IPS DF 19.7 (cell line): Measurements from ENCODE around the gene DPF3.

Experiments
- DNase-seq: peaks from one replicate; pipeline ENCODE4 v3.0.0-alpha.2; 2013; ENCODE audit warnings: low read depth, low spot score

DPF3 gene

GRCh38 chr14:72839753-72840607 lies 53.9 kb downstream of the DPF3 start:
- DNase-seq, result no peak

DNA sequence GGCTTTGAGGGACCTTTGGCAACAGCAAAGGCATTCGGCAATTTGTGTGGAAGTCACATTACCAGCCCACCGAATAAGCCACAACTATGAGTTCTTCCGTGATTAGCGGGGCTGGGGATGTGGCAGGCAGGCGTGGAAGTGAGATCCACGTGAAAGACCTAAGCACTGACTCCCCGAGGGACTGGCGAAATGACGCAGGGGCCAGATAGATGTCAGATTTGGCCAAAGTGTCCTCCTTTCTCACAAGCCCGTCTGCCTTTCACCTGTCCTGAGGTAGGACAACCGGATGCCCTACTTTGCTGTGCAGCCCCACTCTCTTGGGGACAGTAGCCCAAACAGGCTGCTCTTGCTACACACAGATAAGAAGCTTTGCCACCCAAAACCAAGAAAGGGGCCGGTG lies 54.5 kb downstream of the DPF3 start:
- DNase-seq, result no peak

- no peak for DNase-seq
These were observed 57.8 kb downstream of the DPF3 start for GRCh38 chr14:72836085-72836484.

- DNase-seq, result no peak
These were observed 60.7 kb downstream of the DPF3 start for GRCh38 chr14:72833174-72833573.

GRCh38 chr14:72830786-72831594 lies 62.9 kb downstream of the DPF3 start:
- DNase-seq, result no peak

DNA sequence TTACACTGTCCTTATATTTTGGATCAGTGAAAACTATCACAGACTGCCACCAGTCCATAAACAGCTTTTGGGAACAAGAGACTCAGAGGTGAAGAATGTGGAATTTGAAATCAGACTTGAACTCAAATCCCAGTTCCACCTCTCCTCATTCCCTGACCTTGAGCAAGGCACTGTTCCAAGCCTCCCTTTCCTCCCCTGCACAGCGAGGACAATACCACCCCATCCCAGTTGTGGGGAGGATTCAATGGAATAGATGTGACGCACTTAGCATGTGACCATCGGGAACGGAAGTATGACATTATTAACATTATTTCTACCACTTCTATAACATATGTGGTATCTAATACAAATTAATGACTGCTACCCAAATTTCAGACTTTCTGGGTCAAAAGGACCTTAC lies 63.5 kb downstream of the DPF3 start:
- DNase-seq, result no peak

GRCh38 chr14:72828604-72829003 lies 65.3 kb downstream of the DPF3 start:
- no peak for DNase-seq

- no peak for DNase-seq
These were observed 67.9 kb downstream of the DPF3 start for GRCh38 chr14:72826039-72826438.

GRCh38 chr14:72825486-72825885 lies 68.4 kb downstream of the DPF3 start:
- no peak for DNase-seq

DNA sequence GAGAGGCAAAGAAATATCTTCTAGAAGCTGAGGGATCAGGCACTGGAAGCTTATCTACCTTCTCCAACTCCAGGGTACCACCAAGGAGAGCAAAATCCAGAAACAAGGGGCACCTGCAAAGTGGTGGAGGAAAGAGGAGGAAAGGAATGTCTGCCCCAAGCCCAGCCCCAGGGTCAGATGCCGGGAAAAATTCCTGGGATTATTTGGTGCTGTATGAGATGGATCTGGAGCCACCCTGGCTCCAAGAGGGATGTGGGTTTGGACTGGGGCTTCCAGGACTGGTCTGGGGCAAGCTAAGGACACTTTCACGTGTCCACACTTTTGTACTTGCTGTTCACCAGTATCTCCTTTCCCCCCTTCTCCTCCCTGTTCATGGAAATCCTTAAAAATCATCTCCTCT lies 69.8 kb downstream of the DPF3 start:
- DNase-seq, result no peak

GRCh38 chr14:72822946-72823611 lies 70.8 kb downstream of the DPF3 start:
- DNase-seq, result no peak

GRCh38 chr14:72818998-72819397 lies 74.9 kb downstream of the DPF3 start:
- DNase-seq, result no peak

- DNase-seq, result no peak
These were observed 77.6 kb downstream of the DPF3 start for GRCh38 chr14:72816287-72816686.

- DNase-seq, result no peak
These were observed 78.5 kb downstream of the DPF3 start for GRCh38 chr14:72815430-72815829.

GRCh38 chr14:72812292-72812851 lies 81.5 kb downstream of the DPF3 start:
- no peak for DNase-seq

DNA sequence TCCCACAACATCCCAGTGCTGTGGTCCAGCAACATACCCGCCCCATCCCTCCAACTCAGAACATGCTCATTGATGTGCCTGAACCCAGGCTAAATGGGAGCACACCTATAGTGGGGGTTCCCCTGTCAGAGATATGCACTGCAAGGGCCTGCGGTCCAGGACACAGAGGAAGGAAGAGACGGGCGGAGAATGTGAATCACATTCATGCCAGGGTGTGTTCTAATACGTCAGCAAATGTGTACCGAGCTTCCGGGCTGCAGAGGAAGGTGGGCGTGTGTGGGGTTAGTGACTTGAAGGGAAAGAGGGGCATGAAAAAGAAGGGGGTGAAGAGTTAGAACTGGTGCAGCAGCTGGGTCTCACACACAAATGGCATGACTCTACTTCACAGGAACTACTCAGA lies 83.7 kb downstream of the DPF3 start:
- DNase-seq, result no peak

- DNase-seq, result no peak
These were observed 84.8 kb downstream of the DPF3 start for GRCh38 chr14:72809063-72809462.

DNA sequence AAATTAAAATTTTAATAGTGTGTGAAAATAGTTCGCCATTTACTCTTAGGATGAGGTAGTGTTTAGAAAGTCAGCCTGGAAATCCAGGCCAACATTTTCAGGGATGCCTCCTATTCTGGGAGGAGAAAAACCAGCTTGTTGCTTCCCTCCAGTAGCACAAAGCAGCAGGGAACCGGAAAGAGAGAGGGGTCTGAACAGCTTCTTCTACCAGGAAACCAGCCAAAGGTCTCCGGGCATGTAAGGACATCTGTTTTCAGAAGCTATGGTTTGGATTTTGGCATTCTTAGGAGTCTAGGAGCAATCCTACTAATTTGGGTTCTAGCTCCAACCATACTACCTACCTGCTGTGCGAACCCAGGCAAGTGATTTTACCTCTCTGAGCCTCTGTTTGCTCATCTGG lies 85.3 kb downstream of the DPF3 start:
- DNase-seq, result no peak

DNA sequence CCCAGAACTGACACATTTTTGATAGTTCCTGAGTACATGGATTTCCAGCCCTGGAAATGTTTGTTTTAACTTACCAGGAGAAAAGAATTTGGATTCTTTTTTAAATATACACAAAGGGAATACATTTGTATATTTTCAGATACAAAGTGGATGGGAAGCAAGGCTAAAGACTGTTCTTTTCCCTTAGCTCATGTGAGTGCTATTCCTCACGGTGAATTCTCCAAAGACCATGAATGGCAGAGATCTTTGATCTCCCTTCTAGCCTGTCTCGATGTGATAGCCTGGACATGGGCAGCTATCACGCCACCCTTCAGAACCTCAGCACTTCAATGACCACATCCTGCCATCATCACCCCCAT lies 91.3 kb downstream of the DPF3 start:
- DNase-seq, result no peak

DNA sequence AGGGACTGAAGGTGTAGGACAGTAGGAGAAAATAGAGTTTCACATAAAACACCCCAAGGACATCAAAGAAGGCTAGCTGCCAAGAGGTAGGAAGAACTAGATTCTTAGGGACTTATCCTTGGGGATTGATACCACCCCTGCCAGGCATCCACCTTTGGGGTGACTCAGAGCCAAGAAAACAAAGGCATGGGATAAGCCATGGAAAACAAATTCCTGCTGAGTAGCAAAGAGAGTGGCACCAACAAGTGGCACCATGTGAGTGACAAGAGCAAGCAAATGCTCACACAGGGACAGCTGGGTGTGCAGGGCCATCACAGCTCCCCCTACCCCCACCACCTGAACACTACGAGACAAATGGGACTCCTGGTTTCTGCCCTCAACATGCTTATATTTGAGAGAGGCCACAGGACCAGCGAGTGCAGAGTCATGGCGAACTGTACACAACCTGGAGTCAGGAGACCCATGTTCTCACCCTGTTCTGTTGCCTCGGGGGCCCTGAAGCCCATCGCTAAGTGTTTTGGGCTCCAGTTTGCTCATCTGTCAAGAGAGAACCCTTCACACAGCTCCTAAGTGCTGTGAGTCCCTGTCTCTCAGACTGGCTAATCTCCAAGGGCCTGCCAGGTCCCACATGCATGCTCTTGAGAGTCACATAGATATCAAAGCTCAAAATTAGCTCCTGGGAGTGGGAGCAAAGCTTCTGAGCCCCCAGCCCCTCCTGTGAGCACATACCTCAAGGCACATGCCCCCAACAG lies 91.9 kb downstream of the DPF3 start:
- no peak for DNase-seq

GRCh38 chr14:72801381-72801812 lies 92.5 kb downstream of the DPF3 start:
- no peak for DNase-seq
